Activated gamma-delta T cell treated with Interleukin-2 at 50 U/mL for 16 hours (primary cell): ENCODE measurements around the gene MARCKSL1.

Experiments
- DNase-seq: peaks from one replicate; pipeline ENCODE4 v3.0.0-alpha.2; 2020

Gene MARCKSL1

GRCh38 chr1:32352831-32353383, 16.9 kb upstream of the MARCKSL1 start:
- DNase-seq: no peak

- DNase-seq: no peak
Measured at GRCh38 chr1:32352239-32352745, 16.3 kb upstream of the MARCKSL1 start.

GRCh38 chr1:32351399-32352238, 15.6 kb upstream of the MARCKSL1 start:
- peak; percentile 90 for DNase-seq

- no peak for DNase-seq
Measured at GRCh38 chr1:32350785-32351398, 14.9 kb upstream of the MARCKSL1 start.

GRCh38 chr1:32349211-32349708, 13.2 kb upstream of the MARCKSL1 start:
- no peak for DNase-seq

GRCh38 chr1:32346532-32347157, 10.6 kb upstream of the MARCKSL1 start:
- DNase-seq: no peak

- DNase-seq: peak; percentile 39
Measured at GRCh38 chr1:32345289-32345827, 9.3 kb upstream of the MARCKSL1 start.

GRCh38 chr1:32342704-32343103, 6.7 kb upstream of the MARCKSL1 start:
- no peak for DNase-seq

- no peak for DNase-seq
Measured at GRCh38 chr1:32341971-32342370, 5.9 kb upstream of the MARCKSL1 start.

GRCh38 chr1:32341186-32341757, 5.2 kb upstream of the MARCKSL1 start:
- no peak for DNase-seq

GRCh38 chr1:32339363-32339978, 3.4 kb upstream of the MARCKSL1 start:
- no peak for DNase-seq

- no peak for DNase-seq
Measured at GRCh38 chr1:32338637-32339145, 2.7 kb upstream of the MARCKSL1 start.

- peak; percentile 17 for DNase-seq
Measured at GRCh38 chr1:32337855-32338636, 2.0 kb upstream of the MARCKSL1 start.

- peak; percentile 37 for DNase-seq
Measured at GRCh38 chr1:32336963-32337675, 1.1 kb upstream of the MARCKSL1 start.

- no peak for DNase-seq
Measured at GRCh38 chr1:32336591-32336932, 529 bp upstream of the MARCKSL1 start.

- no peak for DNase-seq
Measured at GRCh38 chr1:32335535-32335789, 571 bp downstream of the MARCKSL1 start.

GRCh38 chr1:32334864-32335534, 1.0 kb downstream of the MARCKSL1 start:
- peak; percentile 65 for DNase-seq

- no peak for DNase-seq
Measured at GRCh38 chr1:32334274-32334861, 1.7 kb downstream of the MARCKSL1 start.

- DNase-seq: no peak
Measured at GRCh38 chr1:32333251-32333963, 2.6 kb downstream of the MARCKSL1 start.
